ENCODE measurements around the gene DERL3.

DERL3 gene

GRCh38 chr22:23826510-23827350 lies 12.1 kb downstream of the DERL3 start:
- no peak overlapping the region for H3K4me3 ChIP-seq (ENCODE audit: low read depth, low read length)
- peak overlapping the region; percentile 4 for H3K9ac ChIP-seq (ENCODE audit: low read depth, low read length)
- H3K4me1 ChIP-seq (ENCODE audit: control insufficient read depth, insufficient read depth, low read length) = no peaks in the 10 kb centered on the region
- peaks cover 46% of the 10 kb centered on the region for H3K36me3 ChIP-seq (ENCODE audit: control insufficient read depth, insufficient read depth, low read length)
- H3K9me3 ChIP-seq (ENCODE audit: control insufficient read depth, insufficient read depth, low read length) = no peaks in the 10 kb centered on the region
- no peaks in the 10 kb centered on the region for H3K27me3 ChIP-seq (ENCODE audit: control insufficient read depth, insufficient read depth, low read length)

DNA sequence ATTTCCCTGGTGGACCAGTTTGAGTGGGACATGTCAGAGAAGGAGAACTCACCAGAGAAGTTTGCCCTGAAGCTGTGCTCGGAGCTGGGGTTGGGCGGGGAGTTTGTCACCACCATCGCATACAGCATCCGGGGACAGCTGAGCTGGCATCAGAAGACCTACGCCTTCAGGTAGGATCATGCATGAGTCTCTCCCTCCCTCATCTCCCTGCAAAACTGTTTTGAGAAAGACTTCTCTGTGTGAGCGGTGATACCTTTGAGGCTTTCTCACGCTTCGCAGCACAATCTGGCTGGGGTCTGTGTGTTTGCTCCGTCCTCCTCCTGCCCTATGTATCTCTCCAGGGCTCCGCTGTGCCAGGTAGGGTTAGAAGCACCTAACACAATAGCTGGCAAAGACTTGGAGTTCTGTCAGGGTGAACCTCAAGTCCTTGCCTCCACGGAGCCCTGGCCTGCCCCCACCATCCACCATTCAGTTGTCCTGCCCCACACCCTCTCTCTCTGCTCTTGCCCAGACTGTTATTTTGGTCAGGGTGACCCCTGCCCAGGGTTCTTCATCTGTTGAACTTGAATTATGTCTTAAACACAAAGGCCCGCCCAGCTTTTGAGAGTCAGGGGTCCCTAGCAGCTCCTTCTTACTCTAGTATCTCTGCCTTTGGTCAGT lies 13.4 kb downstream of the DERL3 start:
- Histone ChIP-seq H3K4me3 (ENCODE audit: low read depth, low read length) (no peak overlapping the region), H3K36me3 (ENCODE audit: control insufficient read depth, insufficient read depth, low read length) (peaks cover 54% of the 10 kb centered on the region), H3K4me1 (ENCODE audit: control insufficient read depth, insufficient read depth, low read length) (no peaks in the 10 kb centered on the region), H3K27me3 (ENCODE audit: control insufficient read depth, insufficient read depth, low read length) (no peaks in the 10 kb centered on the region), H3K9me3 (ENCODE audit: control insufficient read depth, insufficient read depth, low read length) (no peaks in the 10 kb centered on the region), H3K9ac (ENCODE audit: low read depth, low read length) (no peak overlapping the region)

DNA sequence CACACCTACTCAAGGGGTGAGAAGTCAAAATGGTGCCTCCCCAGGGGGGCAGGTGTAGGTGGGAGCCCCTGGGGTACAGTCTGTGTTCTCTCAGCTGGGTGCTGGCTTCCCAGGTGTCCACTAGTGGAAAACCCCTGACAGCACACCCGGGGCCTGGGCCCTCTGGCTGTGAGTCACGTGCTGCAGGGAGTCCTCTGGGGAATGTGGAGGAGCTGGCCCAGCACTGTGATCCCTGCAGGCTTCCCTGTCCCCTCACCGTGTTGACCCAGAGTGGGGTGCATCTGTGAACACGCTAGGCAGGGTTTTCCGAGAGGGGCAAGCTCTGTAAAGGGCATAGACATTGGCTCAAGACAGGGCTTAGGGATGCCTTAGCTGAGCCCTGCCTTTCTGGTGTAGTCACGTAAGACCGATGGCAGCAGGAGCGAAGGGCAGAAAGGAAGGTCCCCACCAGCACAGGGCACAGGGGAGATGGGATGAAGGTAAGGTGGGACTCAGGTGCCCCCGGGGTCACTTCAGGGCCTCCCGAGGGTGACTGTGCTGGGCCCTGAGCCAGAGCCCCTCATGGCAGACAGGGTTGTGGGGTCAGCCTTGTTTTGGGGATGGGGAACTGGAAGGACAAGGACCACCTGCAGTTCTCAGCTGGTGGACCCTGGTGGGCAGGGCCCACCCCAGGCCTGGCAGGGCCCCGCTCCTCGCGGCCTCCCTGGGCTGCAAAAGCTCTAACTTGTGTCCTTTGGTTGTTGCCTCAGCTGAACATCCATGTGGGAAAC lies 14.1 kb downstream of the DERL3 start:
- Histone ChIP-seq H3K4me1 (ENCODE audit: control insufficient read depth, insufficient read depth, low read length) (no peaks in the 10 kb centered on the region), H3K9me3 (ENCODE audit: control insufficient read depth, insufficient read depth, low read length) (no peaks in the 10 kb centered on the region), H3K4me3 (ENCODE audit: low read depth, low read length) (no peak overlapping the region), H3K36me3 (ENCODE audit: control insufficient read depth, insufficient read depth, low read length) (peaks cover 54% of the 10 kb centered on the region), H3K27me3 (ENCODE audit: control insufficient read depth, insufficient read depth, low read length) (no peaks in the 10 kb centered on the region), H3K9ac (ENCODE audit: low read depth, low read length) (no peak overlapping the region)

GRCh38 chr22:23823331-23823791 lies 15.4 kb downstream of the DERL3 start:
- no peak overlapping the region for H3K4me3 ChIP-seq (ENCODE audit: low read depth, low read length)
- no peak overlapping the region for H3K9ac ChIP-seq (ENCODE audit: low read depth, low read length)
- no peaks in the 10 kb centered on the region for H3K9me3 ChIP-seq (ENCODE audit: control insufficient read depth, insufficient read depth, low read length)
- peaks cover 45% of the 10 kb centered on the region for H3K36me3 ChIP-seq (ENCODE audit: control insufficient read depth, insufficient read depth, low read length)
- no peaks in the 10 kb centered on the region for H3K27me3 ChIP-seq (ENCODE audit: control insufficient read depth, insufficient read depth, low read length)
- H3K4me1 ChIP-seq (ENCODE audit: control insufficient read depth, insufficient read depth, low read length) = no peaks in the 10 kb centered on the region

GRCh38 chr22:23822101-23822671 lies 16.6 kb downstream of the DERL3 start:
- Histone ChIP-seq H3K4me3 (ENCODE audit: low read depth, low read length) (no peak overlapping the region), H3K4me1 (ENCODE audit: control insufficient read depth, insufficient read depth, low read length) (no peaks in the 10 kb centered on the region), H3K9ac (ENCODE audit: low read depth, low read length) (no peak overlapping the region), H3K27me3 (ENCODE audit: control insufficient read depth, insufficient read depth, low read length) (no peaks in the 10 kb centered on the region), H3K9me3 (ENCODE audit: control insufficient read depth, insufficient read depth, low read length) (no peaks in the 10 kb centered on the region), H3K36me3 (ENCODE audit: control insufficient read depth, insufficient read depth, low read length) (peaks cover 45% of the 10 kb centered on the region)

- Histone ChIP-seq H3K4me3 (ENCODE audit: low read depth, low read length) (no peak overlapping the region), H3K9ac (ENCODE audit: low read depth, low read length) (no peak overlapping the region), H3K4me1 (ENCODE audit: control insufficient read depth, insufficient read depth, low read length) (no peaks in the 10 kb centered on the region), H3K9me3 (ENCODE audit: control insufficient read depth, insufficient read depth, low read length) (no peaks in the 10 kb centered on the region), H3K36me3 (ENCODE audit: control insufficient read depth, insufficient read depth, low read length) (peaks cover 48% of the 10 kb centered on the region), H3K27me3 (ENCODE audit: control insufficient read depth, insufficient read depth, low read length) (no peaks in the 10 kb centered on the region)
Observed at GRCh38 chr22:23820748-23821211, 18.0 kb downstream of the DERL3 start.

DNA sequence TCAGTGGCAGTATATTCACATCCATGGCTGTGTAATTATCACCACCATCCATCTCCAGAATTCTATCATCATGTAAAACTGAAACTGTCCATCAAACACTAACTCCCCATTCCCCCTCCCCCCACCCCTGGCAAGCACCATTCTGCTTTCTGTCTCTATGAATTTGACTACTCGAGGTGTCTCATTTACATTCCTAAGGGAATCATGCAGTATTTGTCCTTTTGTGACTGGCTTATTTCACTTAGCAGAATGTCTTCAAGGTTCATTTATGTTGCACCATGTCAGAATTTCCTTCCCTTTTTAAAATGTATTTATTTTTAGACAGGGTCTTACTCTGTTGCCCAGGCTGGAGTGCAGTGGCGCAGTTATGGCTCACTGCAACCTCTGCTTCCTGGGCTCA lies 20.3 kb downstream of the DERL3 start:
- Histone ChIP-seq H3K9me3 (ENCODE audit: control insufficient read depth, insufficient read depth, low read length) (no peaks in the 10 kb centered on the region), H3K9ac (ENCODE audit: low read depth, low read length) (no peak overlapping the region), H3K4me3 (ENCODE audit: low read depth, low read length) (no peak overlapping the region), H3K27me3 (ENCODE audit: control insufficient read depth, insufficient read depth, low read length) (no peaks in the 10 kb centered on the region), H3K36me3 (ENCODE audit: control insufficient read depth, insufficient read depth, low read length) (peaks cover 32% of the 10 kb centered on the region), H3K4me1 (ENCODE audit: control insufficient read depth, insufficient read depth, low read length) (no peaks in the 10 kb centered on the region)

GRCh38 chr22:23817146-23817545 lies 21.7 kb downstream of the DERL3 start:
- Histone ChIP-seq H3K9me3 (ENCODE audit: control insufficient read depth, insufficient read depth, low read length) (no peaks in the 10 kb centered on the region), H3K4me1 (ENCODE audit: control insufficient read depth, insufficient read depth, low read length) (no peaks in the 10 kb centered on the region), H3K4me3 (ENCODE audit: low read depth, low read length) (no peak overlapping the region), H3K9ac (ENCODE audit: low read depth, low read length) (no peak overlapping the region), H3K36me3 (ENCODE audit: control insufficient read depth, insufficient read depth, low read length) (peaks cover 29% of the 10 kb centered on the region), H3K27me3 (ENCODE audit: control insufficient read depth, insufficient read depth, low read length) (no peaks in the 10 kb centered on the region)

DNA sequence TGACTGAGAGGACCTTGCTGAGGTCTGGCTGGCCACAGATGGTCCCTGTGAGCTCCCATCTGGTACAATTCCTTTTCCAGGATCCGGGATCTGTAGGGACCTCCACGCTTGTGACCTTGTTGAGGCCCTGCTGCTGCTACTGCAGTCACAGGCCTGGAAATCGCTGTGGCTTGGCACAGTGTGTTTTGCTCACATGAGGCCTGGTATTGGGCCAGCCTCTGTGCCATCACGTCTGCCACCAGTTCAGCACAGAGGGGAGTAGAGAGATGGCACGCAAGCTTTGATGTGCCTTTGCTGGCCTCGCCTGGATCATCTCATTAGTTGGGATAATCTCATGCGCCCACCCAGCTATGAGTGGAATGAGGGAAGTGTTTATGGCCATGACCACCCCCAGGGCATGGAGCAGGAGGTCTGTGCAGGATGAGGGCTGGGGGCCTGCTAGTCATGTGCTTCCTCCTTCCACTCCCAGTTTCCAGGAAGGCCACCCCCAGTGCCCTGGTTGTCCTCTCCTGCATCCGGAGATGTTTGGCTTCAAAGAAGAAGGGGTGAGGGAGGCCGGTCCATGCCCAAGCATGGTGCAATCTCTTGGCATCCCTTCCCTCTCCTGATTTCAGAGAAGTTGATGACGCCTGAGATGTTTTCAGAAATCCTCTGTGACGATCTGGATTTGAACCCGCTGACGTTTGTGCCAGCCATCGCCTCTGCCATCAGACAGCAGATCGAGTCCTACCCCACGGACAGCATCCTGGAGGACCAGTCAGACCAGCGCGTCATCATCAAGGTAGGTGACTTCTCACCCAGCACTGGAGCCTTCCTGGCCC lies 22.4 kb downstream of the DERL3 start:
- Histone ChIP-seq H3K9ac (ENCODE audit: low read depth, low read length) (no peak overlapping the region), H3K27me3 (ENCODE audit: control insufficient read depth, insufficient read depth, low read length) (no peaks in the 10 kb centered on the region), H3K4me3 (ENCODE audit: low read depth, low read length) (no peak overlapping the region), H3K4me1 (ENCODE audit: control insufficient read depth, insufficient read depth, low read length) (no peaks in the 10 kb centered on the region), H3K9me3 (ENCODE audit: control insufficient read depth, insufficient read depth, low read length) (no peaks in the 10 kb centered on the region), H3K36me3 (ENCODE audit: control insufficient read depth, insufficient read depth, low read length) (peaks cover 29% of the 10 kb centered on the region)

- Histone ChIP-seq H3K4me3 (ENCODE audit: low read depth, low read length) (no peak overlapping the region), H3K9me3 (ENCODE audit: control insufficient read depth, insufficient read depth, low read length) (no peaks in the 10 kb centered on the region), H3K9ac (ENCODE audit: low read depth, low read length) (no peak overlapping the region), H3K27me3 (ENCODE audit: control insufficient read depth, insufficient read depth, low read length) (no peaks in the 10 kb centered on the region), H3K36me3 (ENCODE audit: control insufficient read depth, insufficient read depth, low read length) (peaks cover 22% of the 10 kb centered on the region), H3K4me1 (ENCODE audit: control insufficient read depth, insufficient read depth, low read length) (no peaks in the 10 kb centered on the region)
Observed at GRCh38 chr22:23815541-23816155, 23.2 kb downstream of the DERL3 start.

Data from iPS-15b (cell line).